Prostate gland (tissue), 2 donors: ENCODE data around the gene HES3. TPM values are rescaled to one million over a fixed set of nuclear protein-coding genes. Genes with fewer than 3 reads are reported as not detected.

ENCODE experiments used
- DNase-seq: peaks from one replicate; pipeline ENCODE4 v3.0.0-alpha.2; 2019; ENCODE audit warnings: low spot score
- H3K27ac ChIP-seq, 2 donors: fragments of 200-600 bp; sonication (generic); 2 replicates each; pipeline ENCODE4 v1.5.1; 2017 to 2019
- H3K27me3 ChIP-seq: fragments of 200-600 bp; sonication (generic); replicated peaks from 2 replicates; pipeline ENCODE4 v1.5.1; 2019; ENCODE audit not compliant: insufficient read depth
- H3K36me3 ChIP-seq, 2 donors: fragments of 200-600 bp; sonication (generic); 1 replicate in 1 of 2; 2 replicates in 1 of 2; pipeline versions ENCODE4 v1.5.1 to v1.8.1; 2017 to 2019
- H3K4me1 ChIP-seq: fragments of 200-600 bp; sonication (generic); replicated peaks from 2 replicates; pipeline ENCODE4 v1.5.1; 2019
- H3K4me3 ChIP-seq, 2 donors: fragments of 200-600 bp; sonication (generic); 2 replicates each; pipeline ENCODE4 v1.5.1; 2017 to 2019
- H3K9me3 ChIP-seq: fragments of 200-600 bp; sonication (generic); 2 replicates; pipeline ENCODE4 v1.5.1; 2017
- CTCF ChIP-seq, 4 experiments: fragments of 200-600 bp in 2 of 4; fragments of 450-650 bp in 2 of 4; sonication (generic) in 2 of 4; IDR thresholded peaks; 1 replicate in 3 of 4; 2 replicates in 1 of 4; pipeline ENCODE4 v1.5.1; 2016 to 2019; ENCODE audit warnings: antibody characterized with exemption in 4 of 4, mild to moderate bottlenecking in 2 of 4, moderate library complexity in 2 of 4
- POLR2A ChIP-seq: fragments of 450-650 bp; IDR thresholded peaks from one replicate; pipeline ENCODE4 v1.6.1; 2016; ENCODE audit warnings: antibody characterized with exemption, mild to moderate bottlenecking
- POLR2AphosphoS5 ChIP-seq: sonication (generic); formaldehyde crosslinking; IDR thresholded peaks from one replicate; pipeline ENCODE4 v1.6.1; 2017; ENCODE audit warnings: antibody characterized with exemption
- WGBS: methylation state at CpG from one replicate; pipeline ENCODE4 v1.1.5; 2018; 5-methylcytosine and 5-hydroxymethylcytosine counted together
- intact Hi-C: fragments of 100-400 bp; cut with DNase I; formaldehyde crosslinking; loops from one replicate; pipeline ENCODE4 v1.14.2; 2022
- total RNA-seq, 2 donors: library from RNA; depleted of rRNA; stranded (reverse); fragments of >200 nt; gene quantifications; one replicate each; pipeline ENCODE4 v1.1.0, GENCODE V29; 2016

The HES3 gene
- total RNA-seq, 2 donors from 2014 or later, result not detected

GRCh38 chr1:6274622-6275139 is 30.7 kb downstream of the HES3 start:
- H3K27me3 ChIP-seq, result no peaks in the 10 kb centered on the region
- no peak overlapping the region for H3K4me3 ChIP-seq
- H3K9me3 ChIP-seq, result no peaks in the 10 kb centered on the region
- no peak overlapping the region for H3K27ac ChIP-seq
- H3K4me1 ChIP-seq, result no peaks in the 10 kb centered on the region
- H3K36me3 ChIP-seq, result no peaks in the 10 kb centered on the region
- intact Hi-C loops, result no loop called here
- no peak for TF ChIP-seq POLR2A
- no peak for TF ChIP-seq POLR2AphosphoS5
- no peak for TF ChIP-seq CTCF (IDR thresholded peaks at IDR 0.05)
- DNase-seq, result no peak
- WGBS, result 95% methylated on average over 16 of the region's 16 CpGs

- intact Hi-C loops, result no loop called here
- Histone ChIP-seq H3K27ac (no peak overlapping the region), H3K4me3 (no peak overlapping the region), H3K9me3 (no peaks in the 10 kb centered on the region), H3K4me1 (no peaks in the 10 kb centered on the region), H3K36me3 (no peaks in the 10 kb centered on the region), H3K27me3 (no peaks in the 10 kb centered on the region)
- DNase-seq, result no peak
- TF ChIP-seq POLR2A (no peak), CTCF (IDR thresholded peaks at IDR 0.05) (no peak), POLR2AphosphoS5 (no peak)
- WGBS, result 64% methylated on average over 35 of the region's 35 CpGs
These were observed 32.1 kb downstream of the HES3 start for GRCh38 chr1:6275826-6276782.

- WGBS, result 88% methylated on average over 19 of the region's 20 CpGs
- Histone ChIP-seq H3K4me3 (no peak overlapping the region), H3K27me3 (no peaks in the 10 kb centered on the region), H3K9me3 (no peaks in the 10 kb centered on the region), H3K36me3 (no peaks in the 10 kb centered on the region), H3K27ac (no peak overlapping the region), H3K4me1 (no peaks in the 10 kb centered on the region)
- TF ChIP-seq POLR2A (no peak), CTCF (IDR thresholded peaks at IDR 0.05) (no peak), POLR2AphosphoS5 (no peak)
- intact Hi-C loops, result no loop called here
- DNase-seq, result no peak
These were observed 33.0 kb downstream of the HES3 start for GRCh38 chr1:6276811-6277555.

- no peak overlapping the region for H3K27ac ChIP-seq
- intact Hi-C loops, result no loop called here
- H3K36me3 ChIP-seq, result no peaks in the 10 kb centered on the region
- H3K27me3 ChIP-seq, result no peaks in the 10 kb centered on the region
- H3K4me1 ChIP-seq, result no peaks in the 10 kb centered on the region
- H3K9me3 ChIP-seq, result no peaks in the 10 kb centered on the region
- TF ChIP-seq POLR2A (no peak), CTCF (IDR thresholded peaks at IDR 0.05) (no peak), POLR2AphosphoS5 (no peak)
- no peak overlapping the region for H3K4me3 ChIP-seq
- WGBS, result 78% methylated on average over 9 of the region's 9 CpGs
- DNase-seq, result no peak
These were observed 34.3 kb downstream of the HES3 start for GRCh38 chr1:6278263-6278662.
